ENCODE results near the gene TRIML2.
"Not testable (repeated sequence)": the region's sequence is repeated elsewhere in the genome, so short reads cannot be mapped to it uniquely, and the experiment has no call there.

The TRIML2 gene

GRCh38 chr4:188106454-188106853, 2.9 kb downstream of the TRIML2 start:
- no peak for DNase-seq

DNA sequence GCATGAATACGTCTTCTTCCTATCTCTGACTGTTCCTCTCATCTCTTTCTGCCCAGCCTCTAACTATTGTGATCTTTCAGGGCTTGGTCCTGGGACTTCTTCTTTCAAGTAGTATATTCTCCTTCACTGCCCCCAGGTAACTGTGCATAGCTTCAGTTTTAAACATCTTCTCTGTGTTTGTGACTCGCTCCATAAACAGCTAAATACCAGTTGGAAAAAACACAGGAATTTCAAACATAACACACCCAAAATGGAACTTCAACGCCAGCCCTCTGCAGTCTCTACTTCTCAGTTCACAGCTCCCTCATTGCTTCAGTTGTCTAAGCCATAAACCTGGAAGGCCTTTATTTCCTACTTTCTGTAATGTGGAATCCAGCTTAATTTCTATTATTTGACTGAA, 16.6 kb downstream of the TRIML2 start:
- no peak for DNase-seq

GRCh38 chr4:188086858-188087257, 22.5 kb downstream of the TRIML2 start:
- no peak for DNase-seq

- DNase-seq: no peak
Measured at GRCh38 chr4:188082796-188083195, 26.6 kb downstream of the TRIML2 start.

GRCh38 chr4:188078116-188078515, 31.3 kb downstream of the TRIML2 start:
- no peak for DNase-seq

- no peak for DNase-seq
Measured at GRCh38 chr4:188076169-188076568, 33.2 kb downstream of the TRIML2 start.

DNA sequence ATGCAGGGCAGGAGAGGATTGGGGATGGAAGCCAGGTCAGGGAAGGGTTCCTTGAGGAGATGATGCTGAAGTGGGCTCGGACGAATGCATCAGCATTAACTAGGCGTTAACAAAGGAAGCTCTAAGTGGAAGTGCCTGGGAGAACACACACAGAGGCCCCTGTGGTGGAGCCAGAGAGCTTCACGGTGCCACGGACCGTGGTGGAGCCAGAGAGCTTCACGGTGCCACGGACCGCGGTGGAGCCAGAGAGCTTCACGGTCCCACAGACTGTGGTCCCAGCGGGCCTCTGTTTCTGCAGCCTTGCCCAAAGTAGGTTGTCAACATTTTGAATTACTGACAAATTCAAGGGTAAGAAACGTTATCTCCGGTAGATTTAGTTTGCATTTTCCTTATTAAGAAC, 48.3 kb downstream of the TRIML2 start:
- no peak for DNase-seq

- no peak for DNase-seq
Measured at GRCh38 chr4:188053302-188053701, 56.1 kb downstream of the TRIML2 start.

- DNase-seq: no peak
Measured at GRCh38 chr4:188046657-188047056, 62.7 kb downstream of the TRIML2 start.

- DNase-seq: not testable (repeated sequence)
Measured at GRCh38 chr4:188045461-188045860, 63.9 kb downstream of the TRIML2 start.

DNA sequence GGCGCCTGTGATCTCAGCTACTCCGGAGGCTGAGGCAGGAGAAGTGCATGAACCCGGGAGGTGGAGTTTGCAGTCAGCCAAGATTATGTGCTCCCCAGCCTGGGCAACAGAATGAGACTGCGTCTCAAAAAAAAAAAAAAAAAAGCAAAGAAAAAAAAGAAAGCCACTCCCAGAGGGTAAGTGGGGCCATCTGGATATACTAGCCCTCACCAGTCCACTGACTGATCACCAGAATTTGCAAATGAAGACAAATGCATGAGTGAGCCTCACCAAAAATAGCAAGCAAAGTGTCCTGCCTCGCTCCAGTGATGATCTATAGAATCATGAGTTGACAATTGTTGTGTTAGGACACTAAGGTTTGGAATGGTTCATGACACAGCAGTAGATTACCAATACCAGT, 66.2 kb downstream of the TRIML2 start:
- DNase-seq: no peak

DNA sequence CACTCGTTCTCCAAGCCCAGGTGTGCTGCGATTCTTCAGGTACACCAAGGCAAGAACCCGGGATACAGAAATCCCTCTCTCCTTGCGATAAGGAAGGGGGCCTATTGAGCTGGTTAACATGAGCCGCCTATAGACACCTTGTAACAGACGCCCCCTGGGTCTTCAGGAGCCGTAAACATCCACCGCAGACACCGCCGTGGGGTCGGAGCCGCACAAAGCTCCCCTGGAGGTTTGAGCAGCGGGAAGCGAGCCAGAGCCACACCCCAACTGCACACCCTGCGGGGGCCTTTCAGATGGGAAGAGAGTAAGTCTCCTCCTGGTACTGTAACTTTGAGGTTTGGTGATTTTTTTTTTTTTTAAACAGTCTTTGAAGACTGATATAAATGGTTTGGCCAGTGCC, 67.2 kb downstream of the TRIML2 start:
- DNase-seq: no peak

GRCh38 chr4:188041721-188042120, 67.7 kb downstream of the TRIML2 start:
- DNase-seq: no peak
